ENCODE measurements around the gene ATXN1.

Gene ATXN1

DNA sequence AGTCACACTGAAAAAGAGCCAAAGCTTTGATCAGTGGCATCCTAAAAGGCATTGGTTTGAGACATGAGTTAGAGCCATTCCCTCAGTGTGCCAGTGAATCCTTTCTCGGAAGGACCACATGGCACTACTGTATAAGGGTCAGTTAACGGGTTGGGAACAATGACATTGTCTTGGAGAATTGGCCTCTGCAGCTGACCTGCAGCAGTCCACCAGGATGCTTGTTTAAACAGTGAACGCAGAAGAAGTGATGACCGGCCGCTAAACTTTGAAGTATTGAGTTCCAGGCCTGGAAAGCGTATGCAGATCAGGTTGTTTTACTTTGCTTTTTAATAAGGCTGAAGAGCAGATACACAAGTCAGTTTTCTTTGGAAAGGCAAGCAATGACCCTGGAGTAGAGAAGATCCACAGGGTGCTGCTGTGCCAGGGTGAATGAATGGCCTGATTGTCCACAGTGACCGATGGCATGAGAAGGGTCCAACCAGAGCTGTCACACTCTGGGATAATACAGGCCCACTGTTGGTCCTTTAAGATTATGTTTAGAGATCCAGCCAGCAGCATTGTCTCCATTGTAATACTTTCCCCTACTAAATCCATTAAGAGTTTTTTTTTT, 465.1 kb downstream of the ATXN1 start:
- H3K27me3 ChIP-seq (ENCODE audit: control insufficient read depth, insufficient read depth, low read length): no peaks in the 10 kb centered on the region
- H3K4me1 ChIP-seq: no peaks in the 10 kb centered on the region
- no peak overlapping the region for H3K27ac ChIP-seq
- H3K4me3 ChIP-seq (ENCODE audit: low read depth, low read length): no peak overlapping the region
- no peak overlapping the region for H3K4me2 ChIP-seq (ENCODE audit: low read length)
- H3K9ac ChIP-seq: no peak overlapping the region
- TF ChIP-seq, protein P1, sequence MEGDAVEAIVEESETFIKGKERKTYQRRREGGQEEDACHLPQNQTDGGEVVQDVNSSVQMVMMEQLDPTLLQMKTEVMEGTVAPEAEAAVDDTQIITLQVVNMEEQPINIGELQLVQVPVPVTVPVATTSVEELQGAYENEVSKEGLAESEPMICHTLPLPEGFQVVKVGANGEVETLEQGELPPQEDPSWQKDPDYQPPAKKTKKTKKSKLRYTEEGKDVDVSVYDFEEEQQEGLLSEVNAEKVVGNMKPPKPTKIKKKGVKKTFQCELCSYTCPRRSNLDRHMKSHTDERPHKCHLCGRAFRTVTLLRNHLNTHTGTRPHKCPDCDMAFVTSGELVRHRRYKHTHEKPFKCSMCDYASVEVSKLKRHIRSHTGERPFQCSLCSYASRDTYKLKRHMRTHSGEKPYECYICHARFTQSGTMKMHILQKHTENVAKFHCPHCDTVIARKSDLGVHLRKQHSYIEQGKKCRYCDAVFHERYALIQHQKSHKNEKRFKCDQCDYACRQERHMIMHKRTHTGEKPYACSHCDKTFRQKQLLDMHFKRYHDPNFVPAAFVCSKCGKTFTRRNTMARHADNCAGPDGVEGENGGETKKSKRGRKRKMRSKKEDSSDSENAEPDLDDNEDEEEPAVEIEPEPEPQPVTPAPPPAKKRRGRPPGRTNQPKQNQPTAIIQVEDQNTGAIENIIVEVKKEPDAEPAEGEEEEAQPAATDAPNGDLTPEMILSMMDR (IDR thresholded peaks at IDR 0.05): no peak
- no peak overlapping the region for H2AFZ ChIP-seq
- H3K36me3 ChIP-seq (ENCODE audit: control insufficient read depth, insufficient read depth, low read length): no peaks in the 10 kb centered on the region
- no peaks in the 10 kb centered on the region for H3K9me3 ChIP-seq (ENCODE audit: control insufficient read depth, low read length)
- H3K79me2 ChIP-seq: no peaks in the 10 kb centered on the region

DNA sequence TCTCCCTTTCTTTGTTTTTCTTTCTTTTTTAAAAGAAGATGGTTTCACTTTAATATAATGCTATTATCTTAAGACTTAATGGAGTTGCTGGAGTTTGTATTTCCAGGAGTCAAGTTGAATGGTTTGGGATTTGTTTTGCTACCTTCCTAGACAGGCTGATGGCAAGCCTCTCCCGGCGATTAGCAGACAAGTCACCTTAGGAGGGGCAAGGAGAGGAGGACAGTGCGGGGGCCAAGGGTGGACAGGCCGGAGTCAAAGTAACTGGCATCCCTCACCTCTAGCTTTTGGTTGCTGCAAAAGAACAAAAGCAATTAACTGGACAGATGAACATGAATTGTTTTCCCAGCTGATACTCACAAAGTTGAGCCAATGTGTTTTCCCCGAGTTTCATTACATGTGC, 465.8 kb downstream of the ATXN1 start:
- Histone ChIP-seq H3K4me1 (no peaks in the 10 kb centered on the region), H3K79me2 (no peaks in the 10 kb centered on the region), H3K27me3 (ENCODE audit: control insufficient read depth, insufficient read depth, low read length) (no peaks in the 10 kb centered on the region), H3K27ac (no peak overlapping the region), H3K9me3 (ENCODE audit: control insufficient read depth, low read length) (no peaks in the 10 kb centered on the region), H2AFZ (no peak overlapping the region), H3K9ac (no peak overlapping the region), H3K36me3 (ENCODE audit: control insufficient read depth, insufficient read depth, low read length) (no peaks in the 10 kb centered on the region), H3K4me2 (ENCODE audit: low read length) (no peak overlapping the region), H3K4me3 (ENCODE audit: low read depth, low read length) (no peak overlapping the region)
- TF ChIP-seq, protein P1 (IDR thresholded peaks at IDR 0.05): no peak

DNA sequence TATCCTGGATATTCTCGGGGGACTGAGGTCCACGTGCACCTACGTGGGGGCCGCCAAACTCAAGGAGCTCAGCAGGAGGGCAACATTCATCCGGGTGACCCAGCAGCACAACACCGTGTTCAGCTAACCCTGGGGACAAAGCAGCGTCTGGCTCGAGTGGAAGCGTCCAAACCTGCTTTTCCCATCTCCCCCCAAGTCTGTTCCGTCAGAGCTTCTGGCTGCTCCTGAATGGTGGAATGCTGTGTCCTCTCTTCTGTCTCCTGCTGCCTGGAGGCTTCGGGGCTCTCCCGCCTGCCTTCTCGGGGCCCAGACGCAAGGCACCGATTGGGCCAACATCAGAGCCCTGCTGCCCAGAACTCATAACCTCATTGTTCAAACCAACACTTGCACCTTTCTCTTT, 466.2 kb downstream of the ATXN1 start:
- TF ChIP-seq, protein P1 (IDR thresholded peaks at IDR 0.05): no peak
- no peaks in the 10 kb centered on the region for H3K9me3 ChIP-seq (ENCODE audit: control insufficient read depth, low read length)
- H3K36me3 ChIP-seq (ENCODE audit: control insufficient read depth, insufficient read depth, low read length): no peaks in the 10 kb centered on the region
- H3K4me2 ChIP-seq (ENCODE audit: low read length): no peak overlapping the region
- H3K79me2 ChIP-seq: no peaks in the 10 kb centered on the region
- no peaks in the 10 kb centered on the region for H3K27me3 ChIP-seq (ENCODE audit: control insufficient read depth, insufficient read depth, low read length)
- no peaks in the 10 kb centered on the region for H3K4me1 ChIP-seq
- H3K9ac ChIP-seq: no peak overlapping the region
- no peak overlapping the region for H3K27ac ChIP-seq
- H2AFZ ChIP-seq: no peak overlapping the region
- no peak overlapping the region for H3K4me3 ChIP-seq (ENCODE audit: low read depth, low read length)

DNA sequence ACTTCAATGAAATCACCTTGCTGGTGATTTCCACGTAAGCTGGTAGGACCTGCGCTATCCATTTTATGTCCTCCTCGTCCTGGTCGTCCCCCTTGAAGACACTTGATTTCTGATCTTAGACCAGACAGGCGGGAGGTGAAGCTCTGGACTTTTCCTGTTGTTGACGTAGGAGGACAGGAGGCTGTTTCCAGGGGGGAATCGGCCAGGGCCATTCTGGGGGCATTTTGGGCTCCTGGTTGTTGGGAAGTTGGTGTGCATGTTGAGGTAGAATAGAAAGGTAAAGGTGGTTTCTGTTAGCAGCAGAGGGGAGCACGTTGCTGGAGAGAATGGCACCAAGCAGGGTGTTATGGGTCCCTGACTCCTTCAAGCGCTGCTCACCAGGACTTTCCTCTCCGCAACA, 466.9 kb downstream of the ATXN1 start:
- Histone ChIP-seq H3K36me3 (ENCODE audit: control insufficient read depth, insufficient read depth, low read length) (no peaks in the 10 kb centered on the region), H3K9me3 (ENCODE audit: control insufficient read depth, low read length) (no peaks in the 10 kb centered on the region), H3K9ac (no peak overlapping the region), H3K4me2 (ENCODE audit: low read length) (no peak overlapping the region), H3K27me3 (ENCODE audit: control insufficient read depth, insufficient read depth, low read length) (no peaks in the 10 kb centered on the region), H3K4me1 (no peaks in the 10 kb centered on the region), H3K79me2 (no peaks in the 10 kb centered on the region), H3K4me3 (ENCODE audit: low read depth, low read length) (no peak overlapping the region), H3K27ac (no peak overlapping the region), H2AFZ (no peak overlapping the region)
- TF ChIP-seq, protein P1 (IDR thresholded peaks at IDR 0.05): no peak

DNA sequence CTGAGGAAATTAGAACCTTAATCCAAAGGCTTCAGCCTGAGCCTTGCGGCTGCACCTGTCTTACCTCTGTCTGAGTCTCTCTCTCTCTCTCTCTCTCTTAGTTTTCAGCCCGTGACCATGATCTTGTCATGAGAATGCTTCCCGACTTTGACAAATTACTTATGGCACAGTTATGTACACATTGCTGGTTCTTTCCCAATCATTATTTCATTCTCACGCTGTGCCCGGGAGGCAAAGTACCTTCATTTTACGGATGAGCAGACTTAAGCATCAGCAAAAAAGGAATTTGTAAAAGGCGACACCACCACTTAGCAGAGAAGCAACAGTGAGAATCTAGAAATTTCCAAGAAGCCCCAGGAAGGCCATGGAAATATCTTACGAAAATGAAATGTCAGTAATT, 468.3 kb downstream of the ATXN1 start:
- no peak overlapping the region for H3K4me2 ChIP-seq (ENCODE audit: low read length)
- H3K9ac ChIP-seq: no peak overlapping the region
- H3K27ac ChIP-seq: no peak overlapping the region
- H3K27me3 ChIP-seq (ENCODE audit: control insufficient read depth, insufficient read depth, low read length): no peaks in the 10 kb centered on the region
- H3K4me3 ChIP-seq (ENCODE audit: low read depth, low read length): no peak overlapping the region
- H3K36me3 ChIP-seq (ENCODE audit: control insufficient read depth, insufficient read depth, low read length): no peaks in the 10 kb centered on the region
- H3K4me1 ChIP-seq: no peaks in the 10 kb centered on the region
- no peak overlapping the region for H2AFZ ChIP-seq
- H3K79me2 ChIP-seq: no peaks in the 10 kb centered on the region
- TF ChIP-seq, protein P1 (IDR thresholded peaks at IDR 0.05): no peak
- no peaks in the 10 kb centered on the region for H3K9me3 ChIP-seq (ENCODE audit: control insufficient read depth, low read length)
